NB4 (cell line): ENCODE data around the gene MYLK4.
A peak's percentile ranks its signal among the peaks of the same experiment; 100 is the strongest.

Experiments
- DNase-seq: peaks from one replicate; pipeline ENCODE4 v3.0.0; 2010; ENCODE audit warnings: low read depth
- H3K4me3 ChIP-seq: one replicate; pipeline ENCODE4 v1.5.1; 2011; ENCODE audit warnings: mild to moderate bottlenecking, low read depth, low read length, moderate library complexity
- MYC ChIP-seq: IDR thresholded peaks from 2 replicates; pipeline ENCODE4 v1.6.1; 2011; ENCODE audit warnings: low read depth, low read length
- POLR2A ChIP-seq: IDR thresholded peaks from 2 replicates; pipeline ENCODE4 v1.6.1; 2011; ENCODE audit warnings: mild to moderate bottlenecking; ENCODE audit not compliant: insufficient read length; ENCODE audit errors: extremely low read depth
- TF ChIP-seq, protein P1 (sequence below): IDR thresholded peaks from 2 replicates; pipeline ENCODE4 v1.6.1; 2011; ENCODE audit warnings: low read depth, low read length
- TF ChIP-seq, protein P2 (sequence below): IDR thresholded peaks from one replicate; pipeline ENCODE4 v1.5.1; 2012; ENCODE audit warnings: low read depth, low read length

The MYLK4 gene

DNA sequence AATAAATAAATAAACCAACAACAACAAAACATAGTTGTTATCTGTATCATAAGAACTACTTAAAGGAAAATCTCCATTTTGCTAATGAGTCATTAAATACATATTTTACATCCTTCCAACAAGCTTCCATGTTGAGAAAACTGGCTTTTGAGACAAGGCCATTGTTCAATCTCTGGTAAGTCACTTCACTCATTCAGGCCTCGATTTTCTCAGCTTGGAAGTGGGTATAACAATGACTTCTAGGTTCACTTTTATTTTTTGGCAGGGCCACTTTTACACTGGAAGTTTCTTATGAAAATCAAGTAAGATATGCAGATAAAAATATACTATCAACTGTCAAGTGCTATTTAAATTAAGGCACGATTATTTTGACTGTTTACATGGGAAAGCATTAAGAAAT, 44.4 kb upstream of the MYLK4 start:
- DNase-seq: no peak
- no peak overlapping the region for H3K4me3 ChIP-seq
- TF ChIP-seq MYC (no peak), POLR2A (no peak)
- TF ChIP-seq, protein P1, sequence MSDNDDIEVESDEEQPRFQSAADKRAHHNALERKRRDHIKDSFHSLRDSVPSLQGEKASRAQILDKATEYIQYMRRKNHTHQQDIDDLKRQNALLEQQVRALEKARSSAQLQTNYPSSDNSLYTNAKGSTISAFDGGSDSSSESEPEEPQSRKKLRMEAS: no peak
- TF ChIP-seq, protein P2, sequence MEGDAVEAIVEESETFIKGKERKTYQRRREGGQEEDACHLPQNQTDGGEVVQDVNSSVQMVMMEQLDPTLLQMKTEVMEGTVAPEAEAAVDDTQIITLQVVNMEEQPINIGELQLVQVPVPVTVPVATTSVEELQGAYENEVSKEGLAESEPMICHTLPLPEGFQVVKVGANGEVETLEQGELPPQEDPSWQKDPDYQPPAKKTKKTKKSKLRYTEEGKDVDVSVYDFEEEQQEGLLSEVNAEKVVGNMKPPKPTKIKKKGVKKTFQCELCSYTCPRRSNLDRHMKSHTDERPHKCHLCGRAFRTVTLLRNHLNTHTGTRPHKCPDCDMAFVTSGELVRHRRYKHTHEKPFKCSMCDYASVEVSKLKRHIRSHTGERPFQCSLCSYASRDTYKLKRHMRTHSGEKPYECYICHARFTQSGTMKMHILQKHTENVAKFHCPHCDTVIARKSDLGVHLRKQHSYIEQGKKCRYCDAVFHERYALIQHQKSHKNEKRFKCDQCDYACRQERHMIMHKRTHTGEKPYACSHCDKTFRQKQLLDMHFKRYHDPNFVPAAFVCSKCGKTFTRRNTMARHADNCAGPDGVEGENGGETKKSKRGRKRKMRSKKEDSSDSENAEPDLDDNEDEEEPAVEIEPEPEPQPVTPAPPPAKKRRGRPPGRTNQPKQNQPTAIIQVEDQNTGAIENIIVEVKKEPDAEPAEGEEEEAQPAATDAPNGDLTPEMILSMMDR: no peak

DNA sequence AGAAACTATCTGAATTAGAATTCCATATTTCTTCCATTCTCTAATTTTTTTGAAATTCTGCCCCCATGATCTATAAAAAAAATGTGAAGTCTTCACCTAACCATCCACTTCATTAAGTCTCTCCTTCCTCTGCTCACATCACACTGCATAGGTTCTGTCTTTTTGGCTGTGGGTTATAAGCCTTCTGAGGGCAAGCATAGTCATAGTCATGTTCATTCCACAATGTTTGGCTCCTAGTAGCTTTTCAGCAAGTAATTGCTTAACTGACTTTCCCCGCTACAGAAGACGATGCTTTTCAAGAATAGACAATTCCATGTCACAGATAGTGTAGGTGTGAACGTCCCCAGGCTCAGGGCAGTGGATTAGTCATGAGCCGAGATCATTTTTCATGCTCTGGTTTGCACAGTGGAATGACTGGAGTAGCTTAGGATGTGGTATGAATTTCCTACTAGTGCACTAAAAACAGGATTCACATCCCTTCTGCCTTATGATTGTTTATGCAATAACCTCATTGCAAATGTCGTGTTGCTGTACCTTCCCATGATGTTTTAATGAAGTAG, 43.5 kb upstream of the MYLK4 start:
- DNase-seq: no peak
- TF ChIP-seq, protein P2: no peak
- no peak for TF ChIP-seq MYC
- no peak for TF ChIP-seq POLR2A
- TF ChIP-seq, protein P1: no peak
- no peak overlapping the region for H3K4me3 ChIP-seq

DNA sequence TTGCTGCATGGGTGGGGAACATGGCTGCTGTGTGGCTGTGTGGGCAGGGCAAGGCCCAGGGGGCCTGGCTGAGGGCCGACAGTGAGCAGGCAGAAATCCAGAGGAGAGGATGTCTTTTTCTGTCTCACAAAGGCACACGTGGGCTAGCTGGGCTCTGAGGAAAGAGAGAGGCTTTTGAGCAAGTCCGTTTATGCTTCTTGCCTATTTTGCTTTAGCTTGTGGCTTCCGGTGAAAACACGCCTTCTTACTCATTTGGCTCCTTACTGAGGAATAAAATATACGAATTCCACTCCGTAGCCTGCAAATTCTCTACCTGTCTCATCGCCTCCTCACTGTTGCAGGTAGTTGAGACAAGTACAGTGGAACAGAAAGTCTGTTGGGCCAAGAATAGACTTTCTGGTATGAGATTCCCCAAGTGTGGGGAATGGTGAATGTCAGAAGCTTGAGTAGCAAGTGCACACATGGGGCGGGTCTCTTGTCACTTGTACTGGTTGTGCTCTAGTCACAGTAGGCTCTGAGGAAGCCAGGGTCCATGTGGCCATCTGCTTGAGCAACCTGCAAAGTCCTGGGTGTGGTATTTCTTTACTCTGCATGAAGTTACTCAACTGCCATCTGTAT, 42.9 kb upstream of the MYLK4 start:
- peak; percentile 96 for DNase-seq
- H3K4me3 ChIP-seq: peak overlapping the region; percentile 26
- TF ChIP-seq MYC (peak; percentile 79), POLR2A (no peak)
- TF ChIP-seq, protein P2: no peak
- TF ChIP-seq, protein P1: peak; percentile 91

DNA sequence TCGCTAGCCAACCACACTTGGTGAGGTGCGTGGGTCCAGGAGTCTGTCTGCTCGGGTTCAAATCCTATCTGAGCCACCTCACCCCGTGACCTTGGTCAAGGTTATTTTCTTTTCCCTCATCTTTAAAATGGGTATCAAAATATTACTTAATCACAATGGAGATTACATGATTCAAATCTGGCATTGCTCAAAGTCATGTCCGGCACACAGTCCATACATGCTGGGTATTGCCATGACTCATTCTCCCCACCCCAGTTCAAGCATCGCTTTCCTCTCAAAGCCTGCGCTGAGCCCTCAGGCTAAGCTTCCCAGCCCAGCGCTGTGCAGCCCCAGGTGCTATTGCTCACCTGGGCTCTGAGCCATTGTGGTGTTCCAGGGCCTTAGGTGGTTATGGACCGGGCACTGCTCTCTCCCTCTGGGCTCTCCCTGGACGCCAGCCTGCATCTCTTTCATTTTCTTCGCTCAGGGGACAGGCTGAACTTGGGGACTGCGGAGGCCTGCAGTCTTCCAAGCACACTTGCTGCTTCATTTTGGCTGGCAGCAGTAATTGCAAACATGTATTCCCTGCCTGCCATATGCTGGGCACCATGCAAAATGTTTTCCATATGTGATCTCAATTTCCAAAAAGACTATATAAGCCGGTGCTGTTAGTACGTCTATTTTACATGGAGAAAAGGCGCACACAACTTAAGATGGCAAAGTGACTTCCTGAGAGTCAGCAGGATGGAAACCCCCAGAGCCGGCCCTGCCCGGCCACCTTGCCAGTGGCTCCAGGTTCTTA, 41.8 kb upstream of the MYLK4 start:
- no peak overlapping the region for H3K4me3 ChIP-seq
- DNase-seq: peak; percentile 38
- TF ChIP-seq MYC (no peak), POLR2A (no peak)
- TF ChIP-seq, protein P1: no peak
- TF ChIP-seq, protein P2: no peak

DNA sequence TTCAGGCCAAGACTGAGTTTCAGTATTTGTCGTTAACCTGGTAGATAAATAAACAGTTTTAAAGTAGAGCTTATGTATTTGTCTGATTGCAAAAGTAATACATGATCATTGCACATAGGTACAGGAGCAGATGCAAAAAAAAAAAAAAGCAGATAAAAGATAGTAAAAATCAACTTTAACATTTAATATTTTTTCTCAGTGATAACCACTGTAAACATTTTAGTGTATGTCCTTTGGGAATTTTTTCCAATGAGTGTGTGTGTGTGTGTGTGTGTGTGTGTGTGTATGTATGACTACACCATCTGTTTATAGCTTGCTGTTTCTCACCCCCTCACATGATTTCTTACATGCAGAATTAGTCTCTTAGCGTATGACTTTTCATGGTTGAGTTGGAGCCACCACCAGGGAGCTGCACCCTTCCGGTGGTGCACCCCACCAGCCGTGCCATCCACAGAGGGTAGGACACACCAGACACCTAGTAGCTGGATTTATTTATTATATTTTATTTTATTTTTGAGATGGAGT, 40.8 kb upstream of the MYLK4 start:
- DNase-seq: no peak

More for the DNA sequence above, 40.8 kb upstream of the MYLK4 start:
- TF ChIP-seq MYC (no peak), POLR2A (no peak)
- TF ChIP-seq, protein P2: no peak
- TF ChIP-seq, protein P1: no peak
- H3K4me3 ChIP-seq: no peak overlapping the region
